HL-60 (cell line): Measurements from ENCODE around the gene COMMD1.

ENCODE experiments used
- DNase-seq, 2 experiments: peaks; one replicate each; pipeline ENCODE4 v3.0.0-alpha.2; 2010 to 2020; ENCODE audit warnings: low read depth in 1 of 2, low spot score in 1 of 2
- H3K27ac ChIP-seq: fragments of 250-450 bp; sonication (Bioruptor Pico); replicated peaks from 2 replicates; pipeline ENCODE4 v1.5.1; 2020; ENCODE audit warnings: mild to moderate bottlenecking, moderate library complexity
- H3K27me3 ChIP-seq: fragments of 250-450 bp; sonication (Bioruptor Pico); 2 replicates; pipeline ENCODE4 v1.5.1; 2021; ENCODE audit warnings: mild to moderate bottlenecking, moderate library complexity; ENCODE audit not compliant: insufficient read depth, poor library complexity, severe bottlenecking
- H3K4me3 ChIP-seq: replicated peaks from 2 replicates; pipeline ENCODE4 v1.5.1; 2011; ENCODE audit warnings: mild to moderate bottlenecking, control low read depth, low read length; ENCODE audit not compliant: insufficient read depth
- GABPA ChIP-seq: IDR thresholded peaks from 2 replicates; pipeline ENCODE4 v1.6.1; 2012; ENCODE audit warnings: low read depth
- POLR2AphosphoS5 ChIP-seq: IDR thresholded peaks from 2 replicates; pipeline ENCODE4 v1.6.1; 2012; ENCODE audit warnings: low read depth
- SPI1 ChIP-seq: IDR thresholded peaks from 2 replicates; pipeline ENCODE4 v1.6.1; 2012; ENCODE audit warnings: low read depth, mild to moderate bottlenecking, borderline replicate concordance
- TF ChIP-seq, protein P1 (sequence below): IDR thresholded peaks from 2 replicates; pipeline ENCODE4 v1.6.1; 2012; ENCODE audit warnings: low read depth; ENCODE audit not compliant: insufficient replicate concordance
- TF ChIP-seq, protein P2 (sequence below): IDR thresholded peaks from one replicate; pipeline ENCODE4 v1.5.1; 2011; ENCODE audit warnings: low read length, control low read depth, inconsistent platforms; ENCODE audit not compliant: insufficient read depth

The COMMD1 gene

DNA sequence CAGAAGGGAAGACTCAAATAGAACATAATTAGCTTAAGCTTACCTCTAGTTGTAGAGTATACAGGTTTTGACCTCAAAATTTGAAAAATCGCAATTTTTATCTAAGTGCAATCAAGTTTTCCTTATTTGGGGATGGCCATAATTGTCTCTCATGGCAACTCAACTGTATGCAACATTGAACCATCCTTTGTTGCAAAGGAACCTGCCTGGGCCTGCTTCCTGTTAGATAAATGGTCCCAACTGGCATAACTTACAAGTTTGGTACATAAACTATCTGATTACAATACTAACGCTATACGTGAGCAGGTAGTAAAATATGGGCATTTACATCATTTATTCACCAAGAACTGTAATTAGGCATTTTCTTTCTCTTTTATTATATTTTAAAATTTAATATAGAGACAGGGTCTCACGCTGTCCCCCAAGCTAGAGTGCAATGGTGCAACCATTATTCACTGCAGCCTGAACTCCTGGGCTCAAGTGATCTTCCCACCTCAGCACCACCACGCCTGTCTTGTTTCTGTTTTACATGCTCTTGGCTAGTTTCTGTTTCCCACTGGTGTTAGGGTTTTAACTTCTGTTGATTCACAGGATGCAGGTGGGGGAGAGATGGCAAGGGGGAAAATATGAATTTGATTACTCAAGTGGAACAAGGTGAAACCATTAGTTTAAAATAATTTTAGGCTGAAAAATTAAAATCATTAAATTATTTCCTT, 235.1 kb downstream of the COMMD1 start:
- TF ChIP-seq GABPA (no peak), POLR2AphosphoS5 (no peak)
- TF ChIP-seq, protein P1, sequence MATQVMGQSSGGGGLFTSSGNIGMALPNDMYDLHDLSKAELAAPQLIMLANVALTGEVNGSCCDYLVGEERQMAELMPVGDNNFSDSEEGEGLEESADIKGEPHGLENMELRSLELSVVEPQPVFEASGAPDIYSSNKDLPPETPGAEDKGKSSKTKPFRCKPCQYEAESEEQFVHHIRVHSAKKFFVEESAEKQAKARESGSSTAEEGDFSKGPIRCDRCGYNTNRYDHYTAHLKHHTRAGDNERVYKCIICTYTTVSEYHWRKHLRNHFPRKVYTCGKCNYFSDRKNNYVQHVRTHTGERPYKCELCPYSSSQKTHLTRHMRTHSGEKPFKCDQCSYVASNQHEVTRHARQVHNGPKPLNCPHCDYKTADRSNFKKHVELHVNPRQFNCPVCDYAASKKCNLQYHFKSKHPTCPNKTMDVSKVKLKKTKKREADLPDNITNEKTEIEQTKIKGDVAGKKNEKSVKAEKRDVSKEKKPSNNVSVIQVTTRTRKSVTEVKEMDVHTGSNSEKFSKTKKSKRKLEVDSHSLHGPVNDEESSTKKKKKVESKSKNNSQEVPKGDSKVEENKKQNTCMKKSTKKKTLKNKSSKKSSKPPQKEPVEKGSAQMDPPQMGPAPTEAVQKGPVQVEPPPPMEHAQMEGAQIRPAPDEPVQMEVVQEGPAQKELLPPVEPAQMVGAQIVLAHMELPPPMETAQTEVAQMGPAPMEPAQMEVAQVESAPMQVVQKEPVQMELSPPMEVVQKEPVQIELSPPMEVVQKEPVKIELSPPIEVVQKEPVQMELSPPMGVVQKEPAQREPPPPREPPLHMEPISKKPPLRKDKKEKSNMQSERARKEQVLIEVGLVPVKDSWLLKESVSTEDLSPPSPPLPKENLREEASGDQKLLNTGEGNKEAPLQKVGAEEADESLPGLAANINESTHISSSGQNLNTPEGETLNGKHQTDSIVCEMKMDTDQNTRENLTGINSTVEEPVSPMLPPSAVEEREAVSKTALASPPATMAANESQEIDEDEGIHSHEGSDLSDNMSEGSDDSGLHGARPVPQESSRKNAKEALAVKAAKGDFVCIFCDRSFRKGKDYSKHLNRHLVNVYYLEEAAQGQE: no peak
- TF ChIP-seq, protein P2, sequence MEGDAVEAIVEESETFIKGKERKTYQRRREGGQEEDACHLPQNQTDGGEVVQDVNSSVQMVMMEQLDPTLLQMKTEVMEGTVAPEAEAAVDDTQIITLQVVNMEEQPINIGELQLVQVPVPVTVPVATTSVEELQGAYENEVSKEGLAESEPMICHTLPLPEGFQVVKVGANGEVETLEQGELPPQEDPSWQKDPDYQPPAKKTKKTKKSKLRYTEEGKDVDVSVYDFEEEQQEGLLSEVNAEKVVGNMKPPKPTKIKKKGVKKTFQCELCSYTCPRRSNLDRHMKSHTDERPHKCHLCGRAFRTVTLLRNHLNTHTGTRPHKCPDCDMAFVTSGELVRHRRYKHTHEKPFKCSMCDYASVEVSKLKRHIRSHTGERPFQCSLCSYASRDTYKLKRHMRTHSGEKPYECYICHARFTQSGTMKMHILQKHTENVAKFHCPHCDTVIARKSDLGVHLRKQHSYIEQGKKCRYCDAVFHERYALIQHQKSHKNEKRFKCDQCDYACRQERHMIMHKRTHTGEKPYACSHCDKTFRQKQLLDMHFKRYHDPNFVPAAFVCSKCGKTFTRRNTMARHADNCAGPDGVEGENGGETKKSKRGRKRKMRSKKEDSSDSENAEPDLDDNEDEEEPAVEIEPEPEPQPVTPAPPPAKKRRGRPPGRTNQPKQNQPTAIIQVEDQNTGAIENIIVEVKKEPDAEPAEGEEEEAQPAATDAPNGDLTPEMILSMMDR: no peak
- no peaks in the 10 kb centered on the region for H3K27me3 ChIP-seq
- H3K27ac ChIP-seq: no peak overlapping the region
- H3K4me3 ChIP-seq: no peak overlapping the region
- no peak for DNase-seq

DNA sequence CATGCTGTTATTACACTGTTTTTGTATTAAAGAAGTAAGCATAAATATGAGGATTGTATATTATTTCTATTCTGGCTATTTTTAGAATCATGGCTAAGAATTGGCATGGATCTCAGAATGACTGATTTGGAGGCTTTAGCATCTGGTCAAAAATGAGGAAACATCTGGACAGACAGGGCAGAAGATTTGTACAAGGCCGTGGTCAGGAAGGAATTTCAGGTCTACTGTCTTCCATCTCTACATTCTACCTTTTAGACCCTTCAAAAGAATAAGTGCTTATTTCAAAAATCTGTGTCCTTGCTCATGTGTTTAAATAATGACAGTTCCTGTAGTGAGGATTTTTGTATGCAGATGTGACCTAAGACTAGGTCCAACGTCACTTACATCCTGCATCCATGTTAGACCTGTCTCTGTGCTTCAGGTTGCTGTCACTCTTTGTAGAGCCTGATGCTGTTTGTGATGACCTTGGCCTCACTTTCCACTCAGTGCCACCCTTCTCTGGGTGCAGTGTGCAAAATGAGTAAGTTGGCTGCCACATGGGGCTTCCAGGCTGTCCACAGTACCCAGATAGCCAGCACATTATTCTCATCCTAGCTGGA, 235.8 kb downstream of the COMMD1 start:
- H3K27me3 ChIP-seq: no peaks in the 10 kb centered on the region
- DNase-seq: no peak
- no peak overlapping the region for H3K27ac ChIP-seq
- no peak overlapping the region for H3K4me3 ChIP-seq
- TF ChIP-seq, protein P2: no peak
- TF ChIP-seq POLR2AphosphoS5 (no peak), GABPA (no peak), SPI1 (no peak)
- TF ChIP-seq, protein P1: no peak

DNA sequence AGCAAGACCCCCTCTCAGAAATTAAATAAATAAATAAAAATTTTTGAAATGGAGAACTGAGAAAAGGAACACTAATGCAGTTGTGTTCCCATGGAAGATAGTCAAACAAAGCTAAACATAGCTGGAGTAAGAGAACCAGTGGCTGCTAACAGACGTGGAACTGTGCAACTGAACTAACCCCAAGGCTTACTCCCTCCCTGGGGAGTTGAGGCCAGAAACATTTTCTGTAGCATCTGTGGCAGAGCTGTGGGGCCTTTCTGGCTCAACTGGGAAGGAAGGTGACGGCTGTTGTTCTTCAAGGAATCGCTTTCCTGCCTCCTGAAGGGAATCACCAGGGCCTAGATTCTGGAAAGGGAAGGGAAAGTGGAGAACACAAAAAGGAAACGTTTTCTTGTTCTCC, 236.6 kb downstream of the COMMD1 start:
- no peak overlapping the region for H3K4me3 ChIP-seq
- TF ChIP-seq, protein P2: no peak
- TF ChIP-seq, protein P1: no peak
- no peak for TF ChIP-seq POLR2AphosphoS5
- TF ChIP-seq SPI1: no peak
- TF ChIP-seq GABPA: no peak
- H3K27ac ChIP-seq: no peak overlapping the region
- no peaks in the 10 kb centered on the region for H3K27me3 ChIP-seq
- DNase-seq: peak in 1 of 2 experiments; percentile 13
